ENCODE results near the gene E2F4.

Gene E2F4

DNA sequence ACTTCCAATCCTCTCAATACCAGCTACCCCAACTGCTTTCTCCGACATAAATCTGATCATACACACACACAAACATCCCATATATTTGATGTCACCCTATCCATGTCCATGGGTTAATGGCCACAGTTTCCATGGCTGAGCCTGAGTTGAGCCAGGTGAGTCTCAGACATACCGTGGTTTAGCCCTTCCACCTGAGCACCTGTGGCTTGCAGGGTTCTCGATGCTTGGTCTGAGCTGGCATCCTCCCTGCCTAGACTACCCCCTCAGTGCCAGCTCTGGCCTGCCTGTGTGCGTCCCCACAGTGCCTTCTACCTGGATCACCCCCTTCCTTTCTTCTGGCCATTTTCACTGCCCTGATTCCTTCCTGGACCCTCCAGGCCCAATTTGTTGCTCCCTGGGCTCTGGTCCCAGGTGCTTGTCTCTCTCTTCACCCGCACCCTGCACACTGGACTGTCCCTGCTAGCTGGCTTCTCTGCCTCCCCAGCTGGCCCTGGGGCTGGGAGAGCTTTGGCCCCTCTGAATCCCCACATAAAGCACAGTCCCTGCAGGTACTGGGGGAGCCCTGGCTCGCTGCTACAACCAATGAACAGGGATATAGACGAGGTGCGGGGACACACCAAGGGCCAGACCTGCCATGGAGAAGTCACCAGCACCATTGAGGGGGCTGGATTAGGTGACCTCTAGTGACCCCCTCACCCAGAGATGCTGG is 14.3 kb downstream of the E2F4 start:
- no peak for FAIRE-seq
- no peak for DNase-seq (ENCODE audit: extremely low spot score, insufficient read length, low read depth)

DNA sequence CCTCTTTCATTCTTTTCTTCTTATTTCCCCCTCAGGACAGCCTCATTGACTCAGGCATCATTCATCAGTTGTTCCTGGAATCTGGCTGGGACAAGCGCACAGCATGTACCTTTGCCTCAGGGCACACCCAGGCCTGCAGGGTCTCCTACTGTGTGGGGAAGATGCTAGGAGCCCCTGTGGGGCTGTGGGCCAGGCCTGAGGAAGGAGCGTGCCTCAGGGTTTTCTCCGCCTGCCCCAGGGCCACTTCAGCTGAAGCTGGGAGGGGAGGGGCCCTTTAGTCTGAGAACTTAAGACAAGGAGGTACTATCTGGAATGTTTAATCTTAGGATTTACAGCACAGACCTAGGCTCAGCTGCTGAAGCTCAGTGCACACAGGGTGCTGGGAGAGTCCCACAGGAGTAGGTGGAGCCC is 14.9 kb downstream of the E2F4 start:
- DNase-seq (ENCODE audit: extremely low spot score, insufficient read length, low read depth), result no peak

GRCh38 chr16:67207249-67208091 is 15.5 kb downstream of the E2F4 start:
- FAIRE-seq (no peak), DNase-seq (ENCODE audit: extremely low spot score, insufficient read length, low read depth) (no peak)

More for the DNA sequence above, 14.9 kb downstream of the E2F4 start:
- no peak for FAIRE-seq

- DNase-seq (ENCODE audit: extremely low spot score, insufficient read length, low read depth) (no peak), FAIRE-seq (no peak)
Measured at GRCh38 chr16:67208154-67208896, 16.4 kb downstream of the E2F4 start.

- DNase-seq (ENCODE audit: extremely low spot score, insufficient read length, low read depth), result no peak
- no peak for FAIRE-seq
Measured at GRCh38 chr16:67209565-67209964, 17.6 kb downstream of the E2F4 start.

- FAIRE-seq (no peak), DNase-seq (ENCODE audit: extremely low spot score, insufficient read length, low read depth) (no peak)
Measured at GRCh38 chr16:67210069-67210937, 18.3 kb downstream of the E2F4 start.

DNA sequence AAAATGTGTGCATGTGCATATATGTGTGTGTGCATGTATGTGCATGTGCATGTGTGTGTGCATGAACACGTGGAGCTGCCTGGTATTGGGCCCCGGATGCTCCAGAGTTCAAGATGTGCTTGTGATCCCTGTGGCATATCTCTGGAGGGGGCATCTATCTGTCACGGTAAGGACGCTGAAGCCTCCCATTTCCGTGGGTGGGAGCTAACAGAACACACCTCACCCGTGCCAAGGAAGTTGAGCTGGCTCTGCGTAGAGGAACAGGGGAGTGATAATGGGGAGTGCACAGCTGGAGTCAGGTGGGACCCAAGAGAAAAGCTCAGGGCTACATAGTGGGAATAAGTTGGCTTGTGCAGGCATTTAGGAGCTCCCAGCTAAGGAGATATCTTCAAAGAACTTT is 19.7 kb downstream of the E2F4 start:
- DNase-seq (ENCODE audit: extremely low spot score, insufficient read length, low read depth), result no peak
- no peak for FAIRE-seq

DNA sequence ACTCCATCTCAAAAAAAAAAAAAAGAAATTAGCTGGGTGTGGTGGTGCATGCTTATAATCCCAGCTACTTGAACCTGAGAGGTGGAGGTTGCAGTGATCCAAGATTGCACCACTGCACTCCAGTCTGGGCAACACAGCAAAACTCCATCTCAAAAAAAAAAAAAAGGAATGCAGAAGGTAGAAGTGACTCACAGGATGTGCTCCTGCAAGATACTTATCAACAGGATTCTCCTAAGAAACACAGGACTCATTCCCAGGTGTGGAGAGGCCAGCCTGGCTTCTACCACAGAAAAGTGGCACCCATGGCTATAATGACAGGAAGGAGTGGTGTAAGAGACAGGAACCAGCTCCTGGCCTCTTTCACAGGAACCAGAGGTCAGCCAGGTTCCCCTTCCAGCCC is 20.8 kb downstream of the E2F4 start:
- no peak for DNase-seq (ENCODE audit: extremely low spot score, insufficient read length, low read depth)
- FAIRE-seq, result no peak

- DNase-seq (ENCODE audit: extremely low spot score, insufficient read length, low read depth) (no peak), FAIRE-seq (no peak)
Measured at GRCh38 chr16:67213197-67214019, 21.5 kb downstream of the E2F4 start.

DNA sequence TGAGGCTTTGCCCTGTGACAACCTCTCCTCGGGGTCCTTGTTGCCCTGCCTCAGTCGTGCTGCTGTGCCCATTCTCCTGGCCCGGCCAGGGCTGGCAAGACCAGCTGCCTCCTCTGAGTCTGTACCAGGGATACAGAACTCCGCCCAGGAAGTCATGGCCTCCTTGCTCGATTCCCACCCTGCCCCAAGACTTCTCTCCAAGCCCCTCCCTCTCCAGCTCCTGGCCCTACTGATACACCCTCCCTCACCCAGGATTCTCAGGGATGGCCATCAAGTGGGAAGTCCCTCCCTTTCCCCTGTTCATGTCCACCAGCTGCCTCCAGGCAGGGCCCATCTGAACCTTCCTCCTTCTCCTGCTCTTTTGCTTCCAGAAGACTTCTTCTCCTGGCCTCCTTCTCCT is 23.8 kb downstream of the E2F4 start:
- FAIRE-seq, result no peak

DNA sequence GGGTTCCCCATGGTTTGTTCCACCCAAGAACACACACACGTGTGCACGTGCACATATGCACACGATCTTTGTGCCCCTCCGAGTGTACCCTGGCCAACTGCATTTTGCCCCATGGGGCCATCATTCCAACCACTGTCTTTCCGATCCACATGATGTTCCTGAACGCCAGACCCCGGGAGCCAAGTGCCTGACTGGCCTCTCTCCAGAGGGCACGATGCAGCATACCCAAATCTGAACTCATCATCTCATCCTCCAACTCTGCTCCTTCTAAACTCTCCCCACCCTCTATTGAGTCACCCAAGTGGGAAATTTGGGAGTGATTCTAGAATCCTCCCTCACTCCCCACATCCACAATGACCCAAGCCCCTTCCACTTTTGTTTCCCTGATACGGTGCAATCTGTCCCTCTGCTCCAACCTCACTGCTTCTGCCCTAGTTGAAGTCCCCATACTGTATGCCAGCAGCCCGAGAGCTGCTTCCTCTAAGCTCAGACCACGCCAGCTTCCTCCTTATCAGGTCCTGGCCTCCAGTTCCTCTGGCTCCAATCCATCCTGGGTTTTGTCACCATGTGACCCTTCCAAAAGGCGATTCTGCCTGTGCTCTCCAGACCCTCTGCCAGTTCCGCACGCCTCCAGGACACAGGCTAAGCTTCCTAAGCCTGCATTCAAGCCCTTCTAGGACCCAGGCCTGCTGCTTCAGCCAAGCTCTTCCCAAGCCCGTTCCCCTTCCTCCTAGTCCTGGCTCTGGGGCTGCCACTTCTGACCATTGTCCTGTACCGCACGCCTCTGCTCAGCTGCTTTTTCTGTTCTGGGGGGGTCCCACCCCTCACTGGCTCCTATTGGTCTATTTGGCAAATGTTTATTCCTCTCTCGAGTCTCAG is 24.9 kb downstream of the E2F4 start:
- FAIRE-seq, result no peak
- no peak for DNase-seq (ENCODE audit: extremely low spot score, insufficient read length, low read depth)

More for the DNA sequence above, 23.8 kb downstream of the E2F4 start:
- DNase-seq (ENCODE audit: extremely low spot score, insufficient read length, low read depth), result no peak

GRCh38 chr16:67223992-67224391 is 32.0 kb downstream of the E2F4 start:
- FAIRE-seq (no peak), DNase-seq (ENCODE audit: extremely low spot score, insufficient read length, low read depth) (no peak)

GRCh38 chr16:67226295-67226803 is 34.4 kb downstream of the E2F4 start:
- FAIRE-seq (peak; percentile 9), DNase-seq (ENCODE audit: extremely low spot score, insufficient read length, low read depth) (no peak)

GRCh38 chr16:67226804-67227566 is 35.0 kb downstream of the E2F4 start, which contains the start of gene TMEM208:
TMEM208 (plus strand) TSS chr16:67227130; CDS start chr16:67227219, 89 bp downstream.
- peak; percentile 99 for FAIRE-seq
- DNase-seq (ENCODE audit: extremely low spot score, insufficient read length, low read depth), result peak; percentile 96

DNA sequence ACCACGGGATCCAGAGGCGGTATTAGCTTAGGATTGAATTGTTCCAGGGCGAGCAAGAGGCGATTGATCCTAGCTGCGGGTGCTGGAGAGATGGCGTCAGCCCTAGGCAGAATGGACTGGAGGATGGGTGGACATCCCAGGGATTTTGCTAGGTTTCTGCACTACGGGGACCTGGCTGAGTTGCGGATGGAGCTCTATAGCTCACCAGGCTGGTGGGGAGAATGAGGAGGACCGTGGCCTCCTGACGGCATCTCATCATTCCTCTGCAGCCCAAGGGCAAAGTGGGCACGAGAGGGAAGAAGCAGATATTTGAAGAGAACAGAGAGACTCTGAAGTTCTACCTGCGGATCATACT is 35.6 kb downstream of the E2F4 start:
- DNase-seq (ENCODE audit: extremely low spot score, insufficient read length, low read depth) (no peak), FAIRE-seq (no peak)

GRCh38 chr16:67228034-67228785 is 36.3 kb downstream of the E2F4 start:
- DNase-seq (ENCODE audit: extremely low spot score, insufficient read length, low read depth) (no peak), FAIRE-seq (no peak)
